Stimulated activated CD4-positive, alpha-beta T cell treated with anti-CD3 and anti-CD28 coated beads, Interleukin-1b, Interleukin-23, amount 100 ng/mL, for 48 hours (primary cell): ENCODE results near the gene EIF4B.
"Not testable (repeated sequence)": the region's sequence is repeated elsewhere in the genome, so short reads cannot be mapped to it uniquely, and the experiment has no call there.

ENCODE experiments used
- DNase-seq: peaks from one replicate; pipeline ENCODE4 v3.0.0-alpha.2; 2020

EIF4B gene, protein sequence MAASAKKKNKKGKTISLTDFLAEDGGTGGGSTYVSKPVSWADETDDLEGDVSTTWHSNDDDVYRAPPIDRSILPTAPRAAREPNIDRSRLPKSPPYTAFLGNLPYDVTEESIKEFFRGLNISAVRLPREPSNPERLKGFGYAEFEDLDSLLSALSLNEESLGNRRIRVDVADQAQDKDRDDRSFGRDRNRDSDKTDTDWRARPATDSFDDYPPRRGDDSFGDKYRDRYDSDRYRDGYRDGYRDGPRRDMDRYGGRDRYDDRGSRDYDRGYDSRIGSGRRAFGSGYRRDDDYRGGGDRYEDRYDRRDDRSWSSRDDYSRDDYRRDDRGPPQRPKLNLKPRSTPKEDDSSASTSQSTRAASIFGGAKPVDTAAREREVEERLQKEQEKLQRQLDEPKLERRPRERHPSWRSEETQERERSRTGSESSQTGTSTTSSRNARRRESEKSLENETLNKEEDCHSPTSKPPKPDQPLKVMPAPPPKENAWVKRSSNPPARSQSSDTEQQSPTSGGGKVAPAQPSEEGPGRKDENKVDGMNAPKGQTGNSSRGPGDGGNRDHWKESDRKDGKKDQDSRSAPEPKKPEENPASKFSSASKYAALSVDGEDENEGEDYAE

DNA sequence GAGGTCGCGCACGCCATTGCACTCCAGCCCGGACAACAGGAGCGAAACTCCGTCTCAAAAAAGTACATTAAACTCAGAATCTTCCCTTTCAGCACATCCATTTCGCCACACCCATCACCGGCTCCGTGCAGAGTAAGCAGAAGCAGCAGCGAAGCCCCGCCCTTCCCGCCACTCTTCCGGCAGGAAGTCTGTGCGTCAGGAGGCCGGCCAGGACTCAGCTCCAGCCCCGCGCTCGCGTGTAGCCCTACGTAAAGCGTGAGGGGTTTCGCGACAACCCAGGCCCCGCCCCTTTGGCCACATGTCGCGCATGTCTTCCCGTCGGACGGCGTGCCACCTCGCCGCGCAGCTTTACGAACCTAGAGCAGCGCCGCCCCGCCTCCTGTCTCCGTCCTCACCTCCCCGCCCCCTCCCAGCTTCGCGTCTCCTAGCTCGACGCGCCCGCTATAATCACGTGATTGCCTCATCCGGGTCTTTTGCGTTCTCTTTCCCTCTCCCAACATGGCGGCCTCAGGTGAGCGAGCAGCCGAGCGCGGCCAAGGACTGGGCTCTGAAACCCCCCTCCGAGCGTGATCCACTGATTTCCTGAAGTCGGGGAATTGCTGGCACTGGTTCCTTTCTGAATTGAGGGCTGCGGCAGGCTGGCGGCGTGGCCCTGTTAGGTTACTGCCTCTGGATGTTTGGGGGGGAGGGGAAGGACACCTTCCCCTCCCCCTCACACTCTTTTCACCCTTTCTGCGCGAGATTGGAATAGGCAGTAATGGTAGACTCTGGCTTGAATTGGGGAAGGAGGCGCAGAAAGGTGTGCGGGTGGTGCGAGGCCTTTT lies at the start of gene EIF4B:
TSS of gene EIF4B (plus strand) at position 471 of the 824 bp plus-strand sequence. CDS start at position 499, 28 bp downstream.
- DNase-seq = peak; percentile 100

- DNase-seq = no peak
Measured at GRCh38 chr12:52956987-52957386, 49.3 kb upstream of the EIF4B start.

DNA sequence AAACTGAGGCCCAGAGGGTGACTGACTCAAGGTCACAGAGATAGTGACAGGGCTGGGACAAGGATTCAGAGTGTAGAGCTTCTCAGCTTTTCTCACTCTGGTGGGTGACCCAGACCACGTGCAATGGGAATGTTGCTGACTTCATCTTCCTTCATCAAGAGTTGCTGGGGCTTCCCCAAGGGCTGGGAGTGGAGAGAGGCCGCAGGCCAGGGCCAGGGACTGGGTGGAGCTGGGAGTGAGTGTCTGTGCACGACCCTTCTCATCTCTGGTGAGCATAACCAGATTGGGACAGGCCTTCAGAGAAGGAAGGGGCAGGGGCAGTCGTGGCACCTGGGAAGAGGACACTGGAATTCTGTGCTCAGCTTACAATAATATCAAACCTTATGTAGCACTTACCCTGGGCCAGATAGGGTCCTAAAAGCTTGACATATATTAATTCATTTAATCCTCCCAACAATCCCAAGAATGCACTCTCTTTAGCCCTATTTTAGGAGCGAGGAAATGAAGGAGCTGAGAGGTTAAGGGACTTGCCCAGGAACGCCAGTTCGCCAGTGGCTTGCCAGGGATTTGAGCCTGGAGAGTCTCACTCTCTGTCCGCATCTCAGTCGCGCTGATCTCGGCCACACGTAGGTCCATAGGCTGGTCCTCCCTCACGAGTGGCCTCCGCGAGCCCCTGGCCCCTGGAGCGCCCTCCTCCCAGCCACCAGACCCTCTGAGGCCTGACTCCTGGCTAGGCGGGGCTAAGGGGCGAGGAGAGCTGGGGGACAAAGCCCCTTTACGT lies 41.5 kb upstream of the EIF4B start:
- no peak for DNase-seq

GRCh38 chr12:52965337-52965731 lies 40.9 kb upstream of the EIF4B start:
- no peak for DNase-seq

GRCh38 chr12:52969166-52969795 lies 37.0 kb upstream of the EIF4B start:
- no peak for DNase-seq

- no peak for DNase-seq
Measured at GRCh38 chr12:52969828-52970569, 36.3 kb upstream of the EIF4B start.

- no peak for DNase-seq
Measured at GRCh38 chr12:52971679-52972329, 34.5 kb upstream of the EIF4B start.

DNA sequence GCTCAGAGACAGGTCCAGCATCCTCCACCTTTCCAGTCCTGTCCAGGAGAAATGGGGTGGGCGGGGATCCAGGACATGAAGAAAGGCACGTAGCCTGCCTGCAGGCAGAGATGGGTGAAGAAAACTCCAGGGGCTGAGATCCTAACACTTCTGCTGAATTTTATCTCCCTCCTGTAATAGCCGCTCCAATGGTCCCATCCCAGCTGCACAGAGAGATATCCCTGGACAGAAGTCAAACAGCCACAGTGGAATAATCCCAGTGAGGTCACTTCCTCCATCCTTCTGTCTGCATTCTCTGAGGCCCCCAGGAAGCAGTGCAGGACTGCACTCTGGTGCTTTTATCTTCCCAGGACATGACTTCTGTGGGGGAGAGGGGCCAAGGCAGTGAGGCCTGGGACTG lies 31.1 kb upstream of the EIF4B start:
- DNase-seq = no peak

GRCh38 chr12:52975820-52976573 lies 30.3 kb upstream of the EIF4B start:
- no peak for DNase-seq

DNA sequence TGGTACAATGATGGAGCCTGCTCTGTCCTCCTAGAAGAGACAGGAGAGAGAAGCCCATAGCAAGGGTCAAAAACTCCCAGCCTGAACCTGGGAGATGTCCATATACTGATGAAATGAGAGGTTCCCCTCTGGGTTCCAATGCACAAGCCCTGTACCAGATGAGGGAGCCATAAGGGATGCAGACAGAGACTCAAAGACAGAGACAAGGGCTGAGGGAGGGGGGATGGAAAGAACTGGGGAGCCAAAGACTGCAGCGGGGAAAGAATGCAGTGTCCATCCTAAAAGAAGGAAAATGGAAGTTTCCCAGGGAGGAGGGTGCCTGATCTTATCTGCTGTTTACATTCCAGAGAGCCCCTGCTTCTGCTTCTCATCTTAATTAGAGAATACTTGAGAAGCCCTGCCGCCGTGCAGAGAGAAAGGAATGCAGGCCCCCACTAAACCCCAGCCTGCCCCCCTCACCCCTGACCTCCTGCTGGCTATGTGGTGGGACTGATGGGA lies 29.6 kb upstream of the EIF4B start:
- no peak for DNase-seq

- no peak for DNase-seq
Measured at GRCh38 chr12:52977170-52977569, 29.1 kb upstream of the EIF4B start.

GRCh38 chr12:52980096-52980649 lies 26.1 kb upstream of the EIF4B start:
- no peak for DNase-seq

DNA sequence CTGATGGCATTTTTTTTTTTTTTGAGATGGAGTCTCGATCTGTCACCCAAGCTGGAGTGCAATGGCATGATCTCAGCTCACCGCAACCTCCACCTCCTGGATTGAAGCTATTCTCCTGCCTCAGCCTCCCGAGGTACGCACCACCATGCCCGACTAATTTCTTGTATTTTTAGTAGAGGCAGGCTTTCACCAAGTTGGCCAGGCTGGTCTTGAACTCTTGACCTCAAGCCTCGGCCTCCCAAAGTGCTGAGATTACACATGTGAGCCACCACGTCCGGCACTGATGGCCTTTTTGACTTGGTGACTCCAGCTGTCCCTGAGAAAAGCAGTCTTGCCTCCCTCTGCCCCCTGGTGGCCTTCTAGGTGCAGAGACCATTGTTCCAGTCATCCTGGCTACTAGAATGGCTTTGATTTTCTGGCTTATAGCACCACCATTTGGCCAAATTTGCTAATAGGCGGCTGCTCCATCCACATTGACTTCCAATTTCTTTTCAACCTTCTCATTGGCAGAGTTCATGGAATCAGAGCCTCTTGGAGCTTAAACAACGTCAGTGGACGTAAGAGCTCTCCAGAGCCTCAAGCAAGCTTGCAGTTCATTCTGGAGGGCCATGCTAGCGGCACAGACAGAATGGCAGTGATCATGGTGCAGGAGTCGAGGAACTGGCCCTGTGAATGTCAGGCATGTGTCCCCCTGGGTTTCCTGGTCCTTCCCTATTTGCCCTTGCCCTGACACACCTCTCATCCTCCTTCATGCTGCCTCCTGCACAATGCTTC lies 25.4 kb upstream of the EIF4B start:
- DNase-seq = peak; percentile 81

- no peak for DNase-seq
Measured at GRCh38 chr12:52984136-52984535, 22.1 kb upstream of the EIF4B start.

DNA sequence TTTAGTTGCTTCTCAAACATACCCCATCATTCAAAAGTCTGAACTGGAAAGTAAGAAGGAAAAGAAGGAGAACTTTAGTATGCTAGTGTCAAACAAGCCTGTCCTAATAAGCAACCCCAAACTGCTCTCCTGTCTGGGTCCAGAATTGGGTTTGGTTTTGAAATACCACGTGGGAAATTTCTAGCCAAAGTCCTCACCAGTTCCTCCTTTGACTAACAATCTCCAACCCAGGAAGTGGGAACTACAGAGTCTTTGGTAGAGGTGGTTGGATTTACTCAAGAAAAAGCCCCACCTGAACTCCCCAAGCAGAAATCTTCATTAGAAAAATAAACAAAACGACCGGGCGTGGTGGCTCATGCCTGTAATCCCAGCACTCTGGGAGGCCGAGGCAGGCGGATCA lies 17.4 kb upstream of the EIF4B start:
- DNase-seq = no peak

DNA sequence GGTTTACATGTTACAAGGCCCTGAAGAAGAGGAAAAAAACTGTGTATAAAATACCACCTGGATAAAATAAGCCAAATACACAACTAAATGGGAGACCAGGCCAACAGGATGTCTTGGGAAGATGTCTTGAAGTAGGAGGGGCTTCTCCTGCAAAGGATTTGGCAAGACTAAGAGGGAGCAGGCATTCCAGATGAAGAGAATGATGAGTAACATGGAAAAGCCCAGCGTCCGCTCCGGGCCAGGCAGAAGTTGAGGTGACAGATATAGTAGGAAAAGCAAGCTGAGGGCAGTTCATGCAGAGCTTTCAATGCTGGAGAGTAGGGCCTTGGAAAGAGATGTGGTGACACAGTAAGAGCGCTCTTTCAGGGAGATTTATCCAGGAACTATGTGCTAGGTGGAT lies 16.1 kb upstream of the EIF4B start:
- DNase-seq = no peak

DNA sequence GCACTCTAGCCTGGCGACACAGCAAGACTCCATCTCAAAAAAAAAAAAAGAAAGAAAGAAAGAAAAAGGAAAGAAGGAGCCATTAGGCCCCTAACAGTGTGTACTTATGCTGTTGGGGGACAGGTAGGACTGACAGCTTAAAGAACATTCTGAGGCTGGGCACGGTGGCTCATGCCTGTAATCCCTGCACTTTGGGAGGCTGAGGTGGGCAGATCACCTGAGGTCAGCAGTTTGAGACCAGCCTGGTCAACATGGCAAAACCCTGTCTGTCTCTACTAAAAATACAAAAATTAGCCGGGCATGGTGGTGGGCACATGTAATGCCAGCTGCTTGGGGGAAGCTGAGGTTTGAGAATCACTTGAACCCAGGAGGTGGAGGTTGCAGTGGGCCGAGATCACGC lies 14.0 kb upstream of the EIF4B start:
- DNase-seq = not testable (repeated sequence)

- DNase-seq = no peak
Measured at GRCh38 chr12:52992699-52993557, 13.3 kb upstream of the EIF4B start.
